ENCODE data around the gene CEMIP.

The CEMIP gene

GRCh38 chr15:80932989-80933388, 153.8 kb downstream of the CEMIP start:
- DNase-seq (ENCODE audit: extremely low spot score) = no peak
- ChIA-PET POLR2A (no interaction called here), CTCF (no interaction called here)
- no peak for TF ChIP-seq TARDBP (IDR thresholded peaks at IDR 0.05)
- TF ChIP-seq LEF1 (IDR thresholded peaks at IDR 0.05; ENCODE audit: borderline replicate concordance) = no peak

- POLR2A ChIA-PET = interaction anchor here (1.1 kb wide), 1 partner anchor 10 kb away, joined by 4 read pairs; no protein-coding TSS in a partner anchor
- TF ChIP-seq ELF4 (IDR thresholded peaks at IDR 0.05) = no peak
- no peak for TF ChIP-seq HDGF (IDR thresholded peaks at IDR 0.05; ENCODE audit: borderline replicate concordance)
- no peak for TF ChIP-seq SP1 (IDR thresholded peaks at IDR 0.05)
- no peak for TF ChIP-seq FOXA1 (IDR thresholded peaks at IDR 0.05)
- TF ChIP-seq PKNOX1 (IDR thresholded peaks at IDR 0.05) = no peak
- TF ChIP-seq FOXM1 (IDR thresholded peaks at IDR 0.05; ENCODE audit: borderline replicate concordance) = no peak
- TF ChIP-seq L3MBTL2 (conservative IDR thresholded peaks at IDR 0.05) = no peak
- no peak for TF ChIP-seq SUZ12 (IDR thresholded peaks at IDR 0.05)
- no peak for TF ChIP-seq ZNF384 (IDR thresholded peaks at IDR 0.05)
- TF ChIP-seq NFRKB (IDR thresholded peaks at IDR 0.05) = no peak
- no peak for TF ChIP-seq FOXK2 (IDR thresholded peaks at IDR 0.05)
- TF ChIP-seq LEF1 (IDR thresholded peaks at IDR 0.05; ENCODE audit: borderline replicate concordance) = no peak
- TF ChIP-seq CTBP1 (IDR thresholded peaks at IDR 0.05; ENCODE audit: borderline replicate concordance) = no peak
- no peak for TF ChIP-seq ARNT (IDR thresholded peaks at IDR 0.05)
- no peak for TF ChIP-seq BHLHE40 (IDR thresholded peaks at IDR 0.05; ENCODE audit: borderline replicate concordance)
- CTCF ChIA-PET = no interaction called here
- no peak for DNase-seq (ENCODE audit: extremely low spot score)
Measured at GRCh38 chr15:80934761-80935221, 155.6 kb downstream of the CEMIP start.

GRCh38 chr15:80936288-80937078, 157.3 kb downstream of the CEMIP start:
- DNase-seq (ENCODE audit: extremely low spot score) = no peak
- ChIA-PET POLR2A (no interaction called here), CTCF (no interaction called here)
- no peak for TF ChIP-seq PKNOX1 (IDR thresholded peaks at IDR 0.05)
- TF ChIP-seq ELF4 (IDR thresholded peaks at IDR 0.05) = no peak
- TF ChIP-seq TARDBP (IDR thresholded peaks at IDR 0.05) = no peak
- TF ChIP-seq NFRKB (IDR thresholded peaks at IDR 0.05) = no peak
- no peak for TF ChIP-seq HDGF (IDR thresholded peaks at IDR 0.05; ENCODE audit: borderline replicate concordance)
- no peak for TF ChIP-seq LEF1 (IDR thresholded peaks at IDR 0.05; ENCODE audit: borderline replicate concordance)
- TF ChIP-seq ARNT (IDR thresholded peaks at IDR 0.05) = no peak
- TF ChIP-seq CTBP1 (IDR thresholded peaks at IDR 0.05; ENCODE audit: borderline replicate concordance) = no peak
- TF ChIP-seq FOXA1 (IDR thresholded peaks at IDR 0.05) = no peak
- TF ChIP-seq L3MBTL2 (conservative IDR thresholded peaks at IDR 0.05) = no peak
- TF ChIP-seq SP1 (IDR thresholded peaks at IDR 0.05) = no peak
- TF ChIP-seq ZNF384 (IDR thresholded peaks at IDR 0.05) = no peak

GRCh38 chr15:80937718-80938117, 158.5 kb downstream of the CEMIP start:
- TF ChIP-seq SP1 (IDR thresholded peaks at IDR 0.05) = no peak
- ChIA-PET POLR2A (no interaction called here), CTCF (no interaction called here)
- no peak for DNase-seq (ENCODE audit: extremely low spot score)

- TF ChIP-seq CTBP1 (IDR thresholded peaks at IDR 0.05; ENCODE audit: borderline replicate concordance) (no peak), SUZ12 (IDR thresholded peaks at IDR 0.05) (no peak), FOXA1 (IDR thresholded peaks at IDR 0.05) (no peak), FOXK2 (IDR thresholded peaks at IDR 0.05) (no peak), SP1 (IDR thresholded peaks at IDR 0.05) (no peak), FOXM1 (IDR thresholded peaks at IDR 0.05; ENCODE audit: borderline replicate concordance) (no peak), ARNT (IDR thresholded peaks at IDR 0.05) (no peak), NFRKB (IDR thresholded peaks at IDR 0.05) (no peak), ELF4 (IDR thresholded peaks at IDR 0.05) (no peak), PKNOX1 (IDR thresholded peaks at IDR 0.05) (no peak), L3MBTL2 (conservative IDR thresholded peaks at IDR 0.05) (no peak), HDGF (IDR thresholded peaks at IDR 0.05; ENCODE audit: borderline replicate concordance) (no peak), ZNF384 (IDR thresholded peaks at IDR 0.05) (no peak), TARDBP (IDR thresholded peaks at IDR 0.05) (no peak)
- ChIA-PET CTCF (no interaction called here), POLR2A (no interaction called here)
- no peak for DNase-seq (ENCODE audit: extremely low spot score)
Measured at GRCh38 chr15:80939216-80939615, 160.0 kb downstream of the CEMIP start.

- TF ChIP-seq ARNT (IDR thresholded peaks at IDR 0.05) = no peak
- no peak for TF ChIP-seq L3MBTL2 (conservative IDR thresholded peaks at IDR 0.05)
- TF ChIP-seq BHLHE40 (IDR thresholded peaks at IDR 0.05; ENCODE audit: borderline replicate concordance) = no peak
- no peak for TF ChIP-seq FOXA1 (IDR thresholded peaks at IDR 0.05)
- no peak for TF ChIP-seq ELF4 (IDR thresholded peaks at IDR 0.05)
- TF ChIP-seq SUZ12 (IDR thresholded peaks at IDR 0.05) = no peak
- TF ChIP-seq TARDBP (IDR thresholded peaks at IDR 0.05) = no peak
- no peak for TF ChIP-seq PKNOX1 (IDR thresholded peaks at IDR 0.05)
- ChIA-PET POLR2A (no interaction called here), CTCF (no interaction called here)
- no peak for DNase-seq (ENCODE audit: extremely low spot score)
Measured at GRCh38 chr15:80940331-80940730, 161.2 kb downstream of the CEMIP start.
